HL-60 (cell line): Measurements from ENCODE around the gene FBXL7.

Source experiments
- CTCF ChIP-seq: IDR thresholded peaks from one replicate; pipeline ENCODE4 v1.5.1; 2011; ENCODE audit warnings: low read length, control low read depth, inconsistent platforms; ENCODE audit not compliant: insufficient read depth
- POLR2AphosphoS5 ChIP-seq: IDR thresholded peaks from 2 replicates; pipeline ENCODE4 v1.6.1; 2012; ENCODE audit warnings: low read depth
- REST ChIP-seq: IDR thresholded peaks from 2 replicates; pipeline ENCODE4 v1.6.1; 2012; ENCODE audit warnings: low read depth; ENCODE audit not compliant: insufficient replicate concordance

GRCh38 chr5:15711892-15712291, 211.9 kb downstream of the FBXL7 start:
- no peak for TF ChIP-seq CTCF
- TF ChIP-seq POLR2AphosphoS5: no peak
- TF ChIP-seq REST: no peak
